GM18868 (cell line): ENCODE measurements around the gene CBX8.

Source experiments
- ATAC-seq: cut with Tn5 transposase; IDR thresholded peaks from one replicate; pipeline ENCODE4 v1.9.1; 2021; ENCODE audit warnings: mild to moderate bottlenecking, moderate library complexity; ENCODE audit not compliant: unreplicated experiment

Gene CBX8

DNA sequence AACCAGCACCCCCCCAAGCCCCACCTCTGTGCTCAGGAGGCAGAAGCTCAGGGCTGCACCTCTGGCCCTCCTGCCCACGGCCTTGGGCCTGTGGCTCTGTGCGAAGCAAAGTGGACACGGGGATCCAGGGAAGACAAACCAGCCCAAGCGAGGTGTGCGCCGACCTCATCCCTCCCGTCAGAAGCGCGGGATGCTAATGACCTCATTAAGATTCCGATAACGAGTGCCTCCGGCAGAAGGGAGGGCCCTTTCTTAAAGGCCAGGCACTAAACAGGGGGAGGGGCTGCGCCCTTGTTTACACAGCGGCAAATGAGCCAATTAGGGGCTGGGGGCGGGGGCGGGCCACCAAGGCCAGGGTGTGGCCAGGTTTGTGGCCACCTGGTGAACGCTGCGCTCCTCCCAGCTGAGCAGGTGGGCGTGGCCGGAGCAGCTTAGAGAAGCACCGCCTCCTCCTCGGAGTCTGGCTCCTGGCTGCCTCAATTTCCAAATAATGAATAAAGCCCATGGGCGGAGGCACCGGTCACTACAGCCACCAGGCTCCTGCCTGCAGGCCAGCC, 39.2 kb upstream of the CBX8 start:
- ATAC-seq, result no peak

DNA sequence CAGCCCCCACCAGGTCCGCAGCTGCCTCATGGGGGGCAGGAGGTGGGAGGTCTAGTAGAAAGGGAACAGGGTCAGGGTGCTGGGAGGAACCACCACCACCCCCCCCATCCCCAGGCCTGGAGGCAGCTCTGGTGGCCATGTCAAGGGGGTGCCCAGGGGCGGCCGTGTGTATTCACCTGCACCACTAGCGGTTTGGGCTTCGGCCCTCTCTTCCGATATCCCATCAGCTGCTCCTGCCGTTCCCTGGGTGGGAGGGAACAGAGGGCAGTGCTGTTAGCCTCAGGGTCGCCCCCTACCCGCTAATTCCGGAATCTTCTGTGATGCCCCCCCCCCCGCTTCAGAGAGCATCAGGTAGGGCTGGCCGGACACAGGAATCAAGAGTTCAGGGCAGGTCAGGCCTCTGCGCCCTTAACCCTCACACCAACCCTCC, 38.6 kb upstream of the CBX8 start:
- ATAC-seq, result no peak

DNA sequence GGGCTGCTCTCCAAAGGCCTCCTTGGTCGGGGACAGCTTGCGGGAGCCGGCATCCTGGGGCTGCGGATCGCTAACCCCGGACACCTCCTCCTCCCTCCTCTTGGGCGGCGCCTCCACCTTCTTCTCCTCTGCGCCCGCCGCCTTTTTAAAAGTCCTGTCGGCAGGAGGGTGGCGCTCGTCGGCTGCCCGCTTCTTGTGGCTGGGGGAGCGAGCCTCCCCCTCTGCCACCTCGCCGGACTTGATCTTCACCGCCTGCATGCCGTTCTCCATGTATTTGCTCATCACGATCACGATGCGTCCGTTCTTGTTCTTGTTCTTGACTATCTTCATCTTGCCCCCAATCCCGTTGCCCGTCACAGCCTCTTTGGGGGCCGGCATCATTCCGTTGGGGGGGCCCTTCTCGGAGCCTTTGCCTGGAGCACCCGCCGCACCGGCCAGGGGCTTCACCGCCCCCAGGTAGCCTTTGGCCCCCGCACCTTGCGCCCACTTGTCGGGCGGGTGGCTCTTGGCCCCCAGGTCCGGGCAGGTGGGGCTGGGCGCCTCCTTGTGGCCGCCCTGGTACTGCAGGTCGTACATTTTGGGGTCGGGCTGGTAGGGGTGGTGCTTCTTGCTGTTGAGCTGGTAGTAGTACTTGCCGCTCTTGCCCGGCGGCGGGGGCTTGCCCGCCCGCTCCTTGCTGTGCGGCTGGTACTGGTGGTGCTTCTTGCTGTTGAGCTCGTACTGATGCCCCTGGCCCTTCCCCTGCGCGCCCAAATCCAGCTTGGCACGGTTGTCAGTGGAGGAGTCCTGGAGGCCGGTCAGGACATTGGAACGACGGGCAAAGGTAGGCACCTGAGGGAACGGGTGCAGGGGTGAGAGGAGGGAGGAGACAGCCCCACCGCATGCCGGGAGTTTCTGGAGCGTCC, 37.9 kb upstream of the CBX8 start:
- no peak for ATAC-seq

DNA sequence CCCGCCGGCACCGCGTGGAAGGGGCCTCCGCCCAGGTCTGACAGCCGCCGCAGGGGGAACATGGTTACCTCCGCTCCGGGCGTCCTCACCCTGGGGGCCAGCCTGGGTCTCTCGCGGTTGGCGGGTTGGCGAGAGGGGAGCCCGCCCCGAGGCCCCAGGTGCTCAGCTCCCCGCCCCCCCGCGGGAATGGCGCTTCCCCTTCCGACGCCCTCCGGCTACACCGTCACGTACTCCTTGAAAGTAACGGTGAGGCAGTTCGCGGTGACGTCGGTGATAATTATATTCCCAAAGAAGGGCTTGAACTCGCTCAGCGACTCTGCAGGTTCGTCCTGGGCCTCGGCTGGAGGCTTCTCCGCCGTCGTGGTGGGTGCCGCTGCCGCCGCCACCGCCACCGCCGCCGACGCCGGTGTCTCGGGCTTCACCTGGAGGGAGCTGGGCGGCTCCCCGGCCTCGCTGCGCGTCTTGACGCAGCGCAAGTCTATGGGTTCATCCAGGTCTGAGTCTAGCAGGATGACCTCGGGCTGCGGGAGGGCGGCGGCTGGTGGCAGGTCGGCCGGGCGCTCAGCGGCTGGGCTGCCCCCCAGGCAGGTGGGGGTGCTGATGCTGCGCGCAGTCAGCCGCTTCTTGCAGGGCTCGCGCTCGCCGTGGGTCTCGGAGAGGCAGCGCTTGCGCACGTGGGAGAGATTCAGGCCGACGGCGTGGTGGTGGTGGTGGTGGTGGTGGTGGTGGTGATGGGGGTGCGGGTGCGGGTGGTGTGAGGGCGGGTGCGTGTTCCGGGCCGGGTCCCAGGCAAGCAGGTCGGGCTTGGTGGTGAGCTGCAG, 37.1 kb upstream of the CBX8 start:
- ATAC-seq, result no peak

DNA sequence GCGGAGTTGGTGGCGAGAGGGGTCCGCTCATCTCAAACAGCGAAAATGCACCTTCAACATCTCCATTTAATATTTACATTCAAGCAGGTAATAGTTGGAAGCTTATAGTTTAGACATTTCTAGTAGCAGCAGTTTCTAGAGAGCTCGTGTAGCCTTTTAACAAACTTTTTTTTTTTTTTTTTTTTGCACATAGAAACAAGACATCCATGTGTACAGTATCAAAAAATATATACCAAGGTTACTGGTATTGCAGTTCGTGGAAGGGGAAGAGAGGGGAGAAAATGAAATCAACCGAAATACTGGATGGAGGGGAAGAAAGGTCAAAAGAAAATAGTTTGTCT, 36.2 kb upstream of the CBX8 start:
- ATAC-seq, result no peak

DNA sequence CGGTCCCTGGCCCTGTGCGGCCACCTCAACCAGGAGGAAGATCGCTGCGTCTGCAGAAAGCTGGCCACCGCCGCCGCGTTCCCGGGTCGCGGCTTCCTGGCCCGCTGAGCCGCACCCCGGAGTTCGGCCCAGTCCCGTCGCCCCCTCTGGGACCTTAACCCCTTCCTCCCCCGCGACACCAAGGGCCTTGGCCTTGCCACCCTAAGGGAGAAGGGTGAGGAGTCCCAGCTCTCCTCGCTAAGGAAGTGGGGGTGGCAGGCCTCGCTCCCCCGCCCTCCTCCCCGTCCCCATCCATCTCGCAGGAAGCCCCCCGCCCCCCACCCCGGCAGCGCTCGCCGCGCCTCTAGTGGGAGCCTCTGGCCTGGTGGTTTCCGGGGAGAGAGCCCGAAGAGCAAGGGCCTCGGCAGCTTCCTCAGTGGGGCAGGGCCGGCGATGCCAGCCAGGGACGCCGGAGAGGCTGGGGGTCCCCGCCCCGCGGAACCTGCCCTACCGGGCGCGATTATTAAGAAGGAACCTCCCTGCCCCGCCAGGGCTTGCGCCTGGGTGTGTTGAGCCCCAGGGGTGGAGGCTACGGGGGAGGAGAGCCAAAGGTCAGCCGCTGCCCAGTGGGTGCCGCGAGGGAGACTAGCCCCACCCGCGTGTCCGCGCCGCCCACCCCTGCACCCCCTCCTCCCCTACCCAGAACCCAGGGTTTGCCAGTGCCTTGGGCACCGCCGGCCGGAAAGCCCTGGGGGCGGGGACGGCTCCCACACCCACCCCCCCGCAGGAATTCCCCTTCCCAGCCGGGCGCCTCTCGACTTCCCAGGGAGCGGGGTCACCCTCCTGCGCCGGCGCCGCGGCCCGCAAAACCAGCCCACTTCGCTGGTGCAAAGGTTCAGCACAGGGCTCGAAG, 35.6 kb upstream of the CBX8 start:
- ATAC-seq, result no peak

DNA sequence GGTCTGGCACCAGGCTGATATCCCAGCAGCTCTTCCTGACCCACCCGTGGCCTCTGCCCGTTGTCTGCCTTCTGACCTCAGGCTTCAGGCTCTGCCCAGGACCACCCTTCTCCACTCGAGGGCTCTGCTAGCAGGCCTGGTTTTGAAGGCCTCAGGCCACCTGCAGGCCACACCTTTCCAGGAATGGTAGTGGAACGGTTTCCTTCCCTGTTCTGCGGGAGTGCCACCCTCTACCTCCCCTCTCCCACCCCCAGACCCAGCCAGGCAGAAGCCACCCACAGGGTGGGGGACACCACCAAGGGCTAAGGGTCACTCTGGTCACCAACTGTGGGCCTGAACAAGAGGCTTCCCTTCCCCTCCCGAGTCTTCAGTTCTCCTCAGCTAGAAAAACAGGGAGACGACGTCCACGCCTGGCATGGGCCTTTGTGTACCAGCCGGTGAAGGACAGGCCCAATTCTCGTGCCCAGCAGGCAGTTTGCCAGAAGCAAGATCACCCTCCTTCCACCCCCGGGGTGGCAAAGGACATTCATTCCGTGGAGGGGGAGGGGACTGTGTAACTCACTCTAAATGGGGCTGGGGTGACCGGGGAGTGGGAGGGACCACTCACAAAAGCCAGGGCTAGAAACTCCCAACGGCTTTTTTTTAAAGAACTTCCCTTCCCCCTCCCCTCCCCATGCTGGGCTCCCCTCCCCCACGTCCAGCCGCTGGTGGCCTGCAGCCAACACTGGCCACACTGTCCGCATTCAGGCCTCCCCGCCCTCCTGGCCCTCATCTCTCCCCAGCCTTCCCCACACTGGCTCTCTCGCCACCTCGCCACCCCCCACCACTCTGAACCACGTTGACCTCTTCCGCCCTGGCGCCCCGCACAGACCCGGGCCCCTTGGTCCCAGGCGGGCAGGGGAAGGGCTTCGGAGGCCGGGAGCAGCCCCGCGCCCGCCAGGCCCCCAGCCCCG, 34.7 kb upstream of the CBX8 start:
- no peak for ATAC-seq

DNA sequence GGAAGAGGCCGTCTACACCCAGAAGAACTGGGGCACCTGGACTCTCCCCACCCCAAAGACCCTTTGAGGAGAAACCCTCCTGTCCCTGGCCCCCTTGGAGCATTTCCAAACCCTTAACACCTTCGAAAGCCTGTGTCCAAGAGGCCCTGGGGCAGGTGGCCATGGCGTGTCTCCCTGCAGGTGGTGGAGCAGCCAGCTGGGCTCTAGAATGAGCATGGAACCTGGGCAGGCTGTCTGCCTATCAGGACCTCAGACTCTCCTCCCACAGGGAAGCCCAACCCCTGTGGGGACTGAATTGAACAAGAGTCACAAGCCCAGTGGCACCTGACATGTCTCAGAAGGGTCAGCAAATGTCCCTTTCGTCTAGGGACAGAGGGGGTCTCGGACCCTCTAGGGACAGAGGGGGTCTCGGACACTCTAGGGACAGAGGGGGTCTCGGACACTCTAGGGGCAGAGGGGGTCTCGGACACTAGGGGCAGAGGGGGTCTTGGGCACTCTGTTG, 33.9 kb upstream of the CBX8 start:
- no peak for ATAC-seq

DNA sequence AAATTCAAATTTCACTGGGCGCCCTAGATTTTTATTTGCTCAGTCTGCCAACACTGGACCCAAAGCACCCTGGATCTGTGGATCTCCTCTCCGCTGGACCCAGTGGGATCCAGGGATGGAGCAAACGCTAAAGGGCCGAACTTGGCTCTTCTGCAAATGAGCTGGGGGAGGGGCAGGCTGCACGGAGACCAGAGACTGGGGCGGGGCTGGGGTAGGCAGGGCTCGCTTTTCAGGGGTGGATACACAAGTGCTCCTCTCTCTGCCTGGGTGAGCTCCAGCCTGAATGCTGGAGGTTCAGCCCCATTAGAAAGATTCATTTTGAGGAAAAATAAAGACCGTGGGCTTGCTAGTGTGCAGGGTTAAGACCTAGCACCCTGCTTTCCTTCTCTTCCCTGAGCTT, 33.4 kb upstream of the CBX8 start:
- ATAC-seq, result no peak

DNA sequence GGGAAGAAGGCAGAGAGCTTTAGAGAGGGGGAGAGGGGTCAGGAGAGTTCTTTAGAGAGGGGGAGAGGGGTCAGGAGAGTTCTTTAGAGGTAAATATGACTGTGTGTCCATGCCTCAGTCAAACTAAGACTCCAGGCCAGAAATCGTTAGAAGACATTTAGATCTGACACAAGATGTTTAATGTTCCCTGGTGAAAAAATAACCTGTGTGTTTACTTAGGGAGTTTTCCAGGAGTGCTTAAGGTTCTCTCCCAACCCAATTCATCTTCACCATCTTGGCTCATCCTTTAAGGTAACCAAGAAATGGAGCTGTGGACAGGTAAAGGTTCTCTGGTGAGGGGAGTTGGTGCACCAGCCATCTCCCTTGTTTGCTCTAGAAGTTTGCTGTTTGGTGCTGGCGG, 32.6 kb upstream of the CBX8 start:
- no peak for ATAC-seq

DNA sequence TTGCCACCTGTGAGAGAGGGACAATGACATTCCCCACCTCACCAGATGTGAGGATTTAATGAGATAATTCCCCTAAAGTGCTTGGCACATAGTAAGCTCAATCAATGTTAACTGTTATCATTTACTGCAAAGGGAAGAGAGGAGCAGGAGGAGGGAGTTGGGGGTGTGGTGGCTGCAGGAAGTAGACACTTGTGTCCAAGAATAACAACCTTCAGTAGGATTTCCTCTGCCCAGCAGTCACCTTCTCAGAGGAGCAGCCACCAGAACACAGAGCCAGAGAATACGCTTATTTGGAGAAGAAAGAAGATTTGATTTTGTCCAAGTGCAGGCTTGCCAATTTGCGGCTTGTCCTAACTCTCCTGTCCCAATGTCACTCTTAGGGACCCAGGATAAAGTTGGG, 32.1 kb upstream of the CBX8 start:
- no peak for ATAC-seq

DNA sequence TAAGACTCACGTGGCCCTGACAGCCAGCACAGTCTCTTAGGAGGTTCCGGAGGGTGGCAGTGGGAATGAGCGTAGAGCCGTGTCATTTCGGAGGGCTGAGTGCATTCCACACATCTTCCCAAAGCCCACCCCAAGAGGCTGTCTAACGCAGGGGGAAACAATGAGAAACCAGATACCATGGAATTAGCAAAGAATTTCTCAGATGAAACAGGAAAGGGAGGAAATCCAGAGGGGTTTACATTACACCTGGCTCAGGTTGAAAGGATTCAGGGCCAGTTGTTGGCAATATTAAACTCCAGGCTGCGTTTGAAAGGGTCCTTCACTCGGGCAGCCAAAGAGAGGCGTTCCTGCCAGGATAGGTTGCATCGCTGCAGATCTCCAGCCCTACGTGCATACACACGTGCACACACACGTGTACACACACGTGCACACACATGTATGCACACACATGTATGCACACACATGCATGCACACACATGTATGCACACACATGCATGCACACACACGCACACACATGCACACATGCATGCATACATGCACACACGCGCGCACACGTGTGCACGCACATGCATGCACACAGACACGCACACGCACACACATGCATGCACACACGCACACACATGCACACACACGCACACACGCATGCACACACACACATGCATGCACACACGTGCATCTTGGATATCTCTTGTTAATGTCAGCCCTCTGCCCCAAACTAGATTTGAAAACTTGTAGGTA, 30.1 kb upstream of the CBX8 start:
- no peak for ATAC-seq

DNA sequence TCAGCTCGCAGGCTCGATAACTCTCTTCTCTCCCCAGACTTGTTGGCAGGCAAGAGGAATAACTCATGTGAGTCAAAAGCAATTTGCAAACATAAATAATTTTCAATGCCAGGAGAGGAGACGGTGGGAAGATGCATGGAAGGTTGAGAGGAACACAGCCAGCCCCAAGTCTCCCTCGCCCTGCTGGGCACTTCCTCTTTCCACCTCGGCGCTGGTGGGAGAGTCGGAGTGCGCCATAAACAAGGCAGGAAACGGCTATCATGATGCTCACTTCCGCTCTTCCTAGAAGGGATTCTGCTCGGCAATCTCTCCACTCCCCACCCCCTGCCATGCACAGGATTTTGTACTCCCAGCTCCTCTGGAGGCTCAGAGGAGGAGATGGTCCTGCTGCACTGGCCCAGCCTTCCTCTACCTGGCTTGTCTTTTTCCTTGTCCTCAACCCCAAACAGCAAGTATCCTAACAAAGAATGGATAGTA, 29.4 kb upstream of the CBX8 start:
- no peak for ATAC-seq

DNA sequence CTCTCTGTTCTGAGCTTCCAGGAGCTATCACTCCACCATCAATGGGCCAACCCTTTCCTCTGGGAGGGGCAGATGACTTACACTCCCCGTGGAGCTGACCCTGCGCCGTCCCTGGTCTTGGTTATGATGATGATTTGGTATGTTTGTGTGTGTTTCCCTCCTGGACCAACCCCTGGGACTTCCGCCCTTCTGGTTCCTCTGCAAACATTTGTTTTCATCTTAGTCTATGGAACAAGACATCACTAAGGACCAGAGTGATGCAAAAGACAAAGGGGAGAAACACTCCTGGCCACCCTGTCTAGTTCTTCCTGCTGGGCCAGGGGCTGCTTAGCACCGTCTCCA, 28.7 kb upstream of the CBX8 start:
- no peak for ATAC-seq

DNA sequence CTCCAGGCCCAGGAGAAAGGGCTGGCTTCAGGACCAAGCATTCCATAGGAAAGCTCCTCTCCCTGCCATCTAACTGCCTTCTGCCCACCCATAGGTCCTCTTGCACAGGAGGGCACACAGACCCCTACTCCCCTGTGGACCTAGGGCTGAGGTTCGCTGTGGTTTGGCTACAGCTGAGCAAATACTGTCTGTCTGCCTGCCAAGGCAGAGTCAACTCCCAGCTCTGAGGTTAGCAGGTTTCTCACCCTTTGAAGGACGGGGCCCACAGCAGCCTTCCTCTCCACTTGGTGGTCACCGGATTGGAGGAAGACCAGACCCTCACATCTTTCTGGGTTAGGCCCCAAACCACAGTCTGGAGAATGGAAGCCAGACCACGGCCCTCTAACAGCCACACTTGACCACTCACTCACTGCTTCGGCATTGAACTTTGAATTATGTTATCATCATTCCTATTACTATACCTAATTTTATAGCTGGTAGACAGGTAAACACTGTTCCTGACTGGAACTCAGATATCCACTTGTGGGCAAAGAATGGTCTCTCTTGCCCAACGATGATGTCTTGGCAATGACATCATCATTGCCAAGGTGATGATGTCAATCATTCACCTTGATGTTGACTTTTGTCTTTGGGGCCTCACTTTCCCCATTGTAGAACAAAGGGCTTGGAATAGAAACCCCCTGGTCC, 28.2 kb upstream of the CBX8 start:
- ATAC-seq, result no peak

DNA sequence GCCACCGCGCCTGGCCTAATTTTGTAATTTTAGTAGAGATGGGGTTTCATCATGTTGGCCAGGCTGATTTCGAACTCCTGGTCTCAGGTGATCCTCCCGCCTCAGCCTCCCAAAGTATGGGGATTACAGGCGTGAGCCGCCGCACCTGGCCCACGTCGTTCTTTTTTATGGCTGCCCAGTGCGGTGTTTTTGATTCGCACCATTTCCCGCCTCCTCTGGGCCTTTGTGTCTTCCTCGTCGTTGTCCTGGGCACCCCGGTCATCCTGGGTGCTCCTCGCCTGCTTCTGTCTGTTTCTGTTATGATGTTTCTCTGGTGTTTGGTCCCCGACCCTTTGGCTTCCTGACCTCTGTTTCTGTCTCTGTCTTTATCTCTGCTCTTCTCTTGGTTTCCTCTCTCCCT, 27.4 kb upstream of the CBX8 start:
- ATAC-seq, result no peak

DNA sequence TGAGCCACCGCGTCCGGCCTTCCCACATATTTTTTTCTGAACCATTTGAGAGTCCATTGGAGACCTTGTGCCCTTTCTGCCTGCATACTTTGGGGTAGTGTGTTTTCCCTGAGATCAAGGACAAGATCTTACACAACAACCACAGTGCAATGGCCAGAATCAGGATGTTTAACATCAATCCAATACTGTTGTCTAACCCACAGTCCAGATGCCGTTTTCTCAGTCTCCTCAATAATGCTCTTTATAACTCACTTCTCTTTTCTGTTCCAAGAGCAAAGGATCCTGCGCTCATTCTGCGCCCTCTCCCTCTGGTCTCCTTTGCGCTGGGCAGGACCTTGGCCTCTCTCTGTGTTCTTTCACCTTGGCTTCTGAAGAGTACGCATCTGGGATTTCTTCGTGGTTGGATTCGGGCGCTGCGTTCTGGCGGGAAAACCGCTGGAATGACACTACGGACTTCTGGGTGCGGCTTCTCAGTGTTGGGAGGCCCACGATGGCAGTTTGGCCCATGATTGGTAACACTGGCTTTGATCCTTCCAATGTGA, 25.8 kb upstream of the CBX8 start:
- no peak for ATAC-seq
